H1 (cell line): ENCODE measurements around the gene POLR3E.

Experiments
- JUND ChIP-seq: IDR thresholded peaks from 2 replicates; pipeline ENCODE4 v1.6.1; 2011; ENCODE audit warnings: mild to moderate bottlenecking, improper control_type of control experiment, low read length
- KDM1A ChIP-seq: fragments of 200-600, 300-600 bp; sonication (generic); IDR thresholded peaks from 2 replicates; pipeline ENCODE4 v1.7.1; 2016; ENCODE audit warnings: mild to moderate bottlenecking, low read length, borderline replicate concordance

- TF ChIP-seq JUND, result no peak
- no peak for TF ChIP-seq KDM1A
These were observed 67.0 kb downstream of the POLR3E start for GRCh38 chr16:22364241-22364640.
